Measurements from ENCODE around the gene COL6A1. TPM values are rescaled to one million over a fixed set of nuclear protein-coding genes. Genes with fewer than 3 reads are reported as not detected.
"Not testable (repeated sequence)": the region's sequence is repeated elsewhere in the genome, so short reads cannot be mapped to it uniquely, and the experiment has no call there.

COL6A1 gene
- total RNA-seq, 2 experiments from 2014 or later: 4.3 to 5.2 TPM

GRCh38 chr21:45970674-45971615, 10.6 kb upstream of the COL6A1 start:
- Mint-ChIP-seq H3K9me3 (no peaks in the 10 kb centered on the region), H3K4me1 (peaks cover 18% of the 10 kb centered on the region), H3K4me3 (no peak overlapping the region), H3K27me3 (peaks cover 8% of the 10 kb centered on the region), H3K27ac (no peak overlapping the region), H3K36me3 (no peaks in the 10 kb centered on the region)
- DNase-seq: peak; percentile 65

DNA sequence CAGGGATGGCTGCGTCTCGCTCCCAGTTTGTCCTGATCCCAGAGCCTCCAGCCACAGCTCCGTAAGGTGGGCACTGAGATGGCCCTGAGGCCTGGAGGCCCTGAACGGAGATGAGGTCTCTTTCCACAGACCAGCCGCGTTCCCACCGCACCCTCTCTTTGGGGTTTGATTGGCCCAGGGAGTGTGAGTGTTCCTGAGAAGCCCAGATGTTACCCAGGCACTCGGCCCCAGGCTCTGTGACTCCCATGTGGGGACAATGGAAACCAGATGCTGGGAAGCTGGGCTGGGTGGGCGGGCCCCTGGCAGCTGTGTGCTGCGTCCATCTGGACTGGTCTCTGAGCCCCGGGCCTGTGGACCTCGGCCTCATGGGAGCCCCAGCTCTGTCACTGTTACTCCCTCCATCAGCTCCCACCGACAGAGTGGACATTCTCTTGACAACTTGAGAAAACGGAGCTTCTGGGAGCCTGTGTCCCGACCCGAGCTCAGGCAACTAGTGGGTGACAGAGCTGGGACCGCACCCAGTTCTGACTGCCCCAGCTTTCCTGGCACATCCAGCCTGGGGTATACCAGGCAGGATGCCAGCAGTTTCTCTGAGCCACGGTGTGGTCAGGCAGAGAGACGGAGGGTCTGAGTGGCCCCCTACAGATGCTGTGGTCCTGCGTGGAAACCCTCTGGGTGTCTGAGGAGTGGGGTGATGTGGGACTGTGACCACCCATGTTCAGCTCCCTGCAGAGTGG, 9.8 kb upstream of the COL6A1 start:
- H3K4me3 Mint-ChIP-seq: no peak overlapping the region
- H3K4me1 Mint-ChIP-seq: peaks cover 19% of the 10 kb centered on the region
- H3K36me3 Mint-ChIP-seq: no peaks in the 10 kb centered on the region
- peaks cover 15% of the 10 kb centered on the region for H3K27me3 Mint-ChIP-seq
- DNase-seq: no peak
- H3K9me3 Mint-ChIP-seq: no peaks in the 10 kb centered on the region
- H3K27ac Mint-ChIP-seq: no peak overlapping the region

DNA sequence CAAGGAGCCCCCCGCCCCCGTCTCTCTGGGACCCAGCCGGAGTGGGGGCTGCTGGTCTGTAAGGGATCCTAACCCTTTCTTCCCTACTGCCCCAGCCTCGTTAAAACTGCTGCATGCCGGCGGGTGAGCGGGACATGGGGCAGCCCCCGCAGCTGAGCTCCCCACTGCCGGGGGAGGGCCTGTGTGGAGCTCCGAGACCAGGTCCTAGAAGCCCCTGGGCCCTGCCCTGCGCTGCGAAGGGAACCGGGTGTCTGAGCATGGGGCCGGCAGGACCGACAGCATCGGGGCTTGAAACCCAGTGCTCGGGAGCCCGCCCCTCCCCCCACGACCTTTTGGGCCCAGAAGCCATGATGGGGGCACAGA, 9.2 kb upstream of the COL6A1 start:
- DNase-seq: no peak
- Mint-ChIP-seq H3K27ac (no peak overlapping the region), H3K27me3 (peaks cover 15% of the 10 kb centered on the region), H3K4me1 (peaks cover 19% of the 10 kb centered on the region), H3K9me3 (no peaks in the 10 kb centered on the region), H3K36me3 (no peaks in the 10 kb centered on the region), H3K4me3 (no peak overlapping the region)

- Mint-ChIP-seq H3K9me3 (no peaks in the 10 kb centered on the region), H3K27me3 (peaks cover 15% of the 10 kb centered on the region), H3K4me3 (peak overlapping the region; percentile 76), H3K27ac (no peak overlapping the region), H3K4me1 (peaks cover 19% of the 10 kb centered on the region), H3K36me3 (no peaks in the 10 kb centered on the region)
- peak; percentile 35 for DNase-seq
These were observed 8.7 kb upstream of the COL6A1 start for GRCh38 chr21:45972716-45973474.

DNA sequence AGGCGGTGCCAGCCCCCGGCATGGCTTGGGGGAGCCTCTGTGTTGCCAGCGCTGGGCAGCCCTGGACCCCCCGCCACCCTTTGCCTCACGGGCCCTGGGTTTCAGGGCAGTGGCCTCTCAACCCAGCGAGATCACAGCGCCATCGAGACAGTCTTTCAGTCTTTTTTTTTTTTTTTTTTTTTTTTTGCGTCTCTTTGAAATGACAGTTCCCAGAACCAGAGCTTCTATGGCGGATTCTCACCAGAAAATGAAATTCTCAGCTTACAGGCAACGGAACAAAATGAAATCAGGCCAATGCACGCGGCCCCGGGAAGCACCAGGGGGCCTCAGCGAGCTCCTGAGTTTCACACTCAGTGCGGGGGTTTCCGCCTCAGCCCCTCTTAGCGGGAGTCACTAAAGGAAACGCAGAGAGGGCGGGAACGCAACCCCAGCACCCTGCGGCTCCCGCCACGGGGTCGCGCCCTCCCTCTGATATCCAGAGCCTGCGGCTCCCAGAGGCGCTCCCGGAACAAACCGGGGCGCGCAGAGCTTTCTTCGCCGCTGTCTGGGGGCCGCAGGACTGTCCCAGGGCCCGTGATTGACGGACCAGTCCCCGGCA, 8.0 kb upstream of the COL6A1 start:
- H3K36me3 Mint-ChIP-seq: no peaks in the 10 kb centered on the region
- DNase-seq: peak; percentile 90
- H3K4me1 Mint-ChIP-seq: peaks cover 23% of the 10 kb centered on the region
- no peaks in the 10 kb centered on the region for H3K9me3 Mint-ChIP-seq
- peak overlapping the region; percentile 76 for H3K4me3 Mint-ChIP-seq
- peak overlapping the region; percentile 78 for H3K27ac Mint-ChIP-seq
- peaks cover 20% of the 10 kb centered on the region for H3K27me3 Mint-ChIP-seq

- H3K27ac Mint-ChIP-seq: peak overlapping the region; percentile 78
- H3K9me3 Mint-ChIP-seq: no peaks in the 10 kb centered on the region
- peaks cover 25% of the 10 kb centered on the region for H3K4me1 Mint-ChIP-seq
- DNase-seq: peak; percentile 58
- peak overlapping the region; percentile 76 for H3K4me3 Mint-ChIP-seq
- no peaks in the 10 kb centered on the region for H3K36me3 Mint-ChIP-seq
- peaks cover 22% of the 10 kb centered on the region for H3K27me3 Mint-ChIP-seq
These were observed 7.2 kb upstream of the COL6A1 start for GRCh38 chr21:45974073-45975019.

DNA sequence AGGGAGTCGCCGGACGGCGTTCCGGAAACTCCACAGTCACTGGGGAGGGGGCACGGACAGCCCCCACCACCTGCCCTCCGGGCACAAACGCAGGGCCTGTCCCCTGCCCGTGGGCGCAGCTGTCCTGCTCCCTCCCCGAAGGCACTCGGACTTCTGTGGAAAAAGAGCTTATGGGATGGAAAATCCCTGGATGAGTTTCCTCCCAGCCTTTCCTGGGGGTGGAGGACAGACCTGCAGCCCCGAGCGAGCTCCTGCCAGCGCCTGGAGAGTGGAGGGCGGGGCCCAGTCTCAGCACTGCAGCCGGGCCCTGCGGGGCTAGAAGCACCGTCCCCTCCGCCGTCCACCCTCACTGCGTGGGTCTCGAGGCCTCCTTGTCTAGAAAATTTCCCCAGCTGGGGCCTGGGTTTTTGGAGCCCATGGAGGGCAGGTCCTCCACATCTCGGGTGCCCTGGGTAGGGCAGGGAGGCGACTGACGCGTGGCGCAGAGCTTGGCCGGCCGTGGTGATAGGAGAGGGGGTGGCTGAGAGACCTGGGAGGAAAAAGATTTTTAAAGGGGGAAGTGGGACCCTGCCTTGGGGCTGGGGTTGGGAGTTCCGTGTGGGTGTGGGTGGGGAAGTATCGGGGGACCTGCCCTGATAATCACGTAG, 6.4 kb upstream of the COL6A1 start:
- H3K4me3 Mint-ChIP-seq: no peak overlapping the region
- H3K27me3 Mint-ChIP-seq: peaks cover 22% of the 10 kb centered on the region
- peaks cover 29% of the 10 kb centered on the region for H3K4me1 Mint-ChIP-seq
- no peak for DNase-seq
- H3K36me3 Mint-ChIP-seq: no peaks in the 10 kb centered on the region
- H3K9me3 Mint-ChIP-seq: no peaks in the 10 kb centered on the region
- H3K27ac Mint-ChIP-seq: peak overlapping the region; percentile 29

- H3K36me3 Mint-ChIP-seq, H3K4me3 Mint-ChIP-seq, H3K9me3 Mint-ChIP-seq, DNase-seq: not testable (repeated sequence)
- H3K27me3 Mint-ChIP-seq: peaks cover 22% of the 10 kb centered on the region
- peaks cover 29% of the 10 kb centered on the region for H3K4me1 Mint-ChIP-seq
- H3K27ac Mint-ChIP-seq: peak overlapping the region; percentile 29
These were observed 5.7 kb upstream of the COL6A1 start for GRCh38 chr21:45975667-45976409.

DNA sequence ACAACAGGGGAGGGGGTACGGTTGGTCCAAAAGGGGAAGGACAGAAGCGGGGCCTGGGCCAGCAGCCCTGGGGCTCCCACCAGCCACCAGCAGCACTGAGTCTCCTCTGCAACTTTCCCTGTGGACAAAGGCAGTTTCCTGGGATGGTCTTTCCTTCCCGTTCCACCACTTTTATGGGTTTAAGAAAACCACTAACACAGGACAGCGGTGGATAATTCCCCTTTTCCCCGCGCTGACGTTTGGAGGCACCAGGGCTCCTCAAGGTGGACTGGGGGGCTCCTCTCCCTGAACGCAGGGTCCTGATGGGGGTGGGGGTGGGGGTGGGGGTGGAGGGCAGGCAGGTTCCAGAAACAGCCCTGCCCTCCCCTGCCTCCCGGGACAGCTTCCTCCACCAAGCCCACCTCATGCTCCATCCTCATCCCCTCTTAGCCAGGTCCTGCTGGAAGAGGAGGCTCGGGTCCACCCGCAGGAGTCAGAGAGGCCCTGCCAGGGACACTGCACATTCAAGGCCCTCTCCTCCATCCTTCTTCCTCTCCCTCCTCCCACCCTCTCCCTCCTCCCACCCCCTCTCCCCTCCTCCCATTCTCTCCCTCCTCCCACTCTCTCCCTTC, 4.8 kb upstream of the COL6A1 start:
- H3K4me1 Mint-ChIP-seq: peaks cover 29% of the 10 kb centered on the region
- DNase-seq: no peak
- peaks cover 22% of the 10 kb centered on the region for H3K27me3 Mint-ChIP-seq
- H3K9me3 Mint-ChIP-seq: no peaks in the 10 kb centered on the region
- H3K4me3 Mint-ChIP-seq: no peak overlapping the region
- H3K27ac Mint-ChIP-seq: no peak overlapping the region
- no peaks in the 10 kb centered on the region for H3K36me3 Mint-ChIP-seq

DNA sequence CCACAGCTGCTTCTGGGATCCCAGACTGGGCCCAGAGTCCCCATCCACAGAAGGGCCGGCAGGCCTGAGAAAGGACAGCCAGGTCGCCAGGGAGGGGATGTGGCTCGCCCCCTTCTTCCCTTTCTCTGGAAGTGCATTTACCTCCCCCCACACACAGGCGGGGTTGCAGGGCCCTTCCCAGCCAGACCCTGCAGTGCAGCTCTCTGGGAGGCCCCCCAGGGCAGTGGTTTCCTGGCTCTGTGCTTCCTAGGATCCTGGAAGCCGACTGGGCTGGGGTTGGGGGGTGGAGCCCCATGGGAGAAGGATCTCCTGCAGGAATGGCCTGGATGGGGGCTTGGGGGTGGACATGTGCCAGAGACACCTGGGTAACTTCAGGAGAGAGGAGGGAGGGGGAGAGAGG, 4.2 kb upstream of the COL6A1 start:
- Mint-ChIP-seq H3K27me3 (peaks cover 22% of the 10 kb centered on the region), H3K4me3 (no peak overlapping the region), H3K4me1 (peaks cover 29% of the 10 kb centered on the region), H3K36me3 (no peaks in the 10 kb centered on the region), H3K27ac (no peak overlapping the region), H3K9me3 (no peaks in the 10 kb centered on the region)
- DNase-seq: no peak

- Mint-ChIP-seq H3K27ac (no peak overlapping the region), H3K27me3 (peaks cover 22% of the 10 kb centered on the region), H3K4me3 (no peak overlapping the region), H3K36me3 (no peaks in the 10 kb centered on the region), H3K9me3 (no peaks in the 10 kb centered on the region), H3K4me1 (peaks cover 24% of the 10 kb centered on the region)
- DNase-seq: peak; percentile 28
These were observed 2.4 kb upstream of the COL6A1 start for GRCh38 chr21:45979141-45979631.

GRCh38 chr21:45979651-45980050, 1.9 kb upstream of the COL6A1 start:
- Mint-ChIP-seq H3K4me3 (no peak overlapping the region), H3K27me3 (peaks cover 22% of the 10 kb centered on the region), H3K9me3 (no peaks in the 10 kb centered on the region), H3K36me3 (no peaks in the 10 kb centered on the region), H3K27ac (no peak overlapping the region), H3K4me1 (peaks cover 23% of the 10 kb centered on the region)
- DNase-seq: no peak

Data from activated naive CD8-positive, alpha-beta T cell treated with anti-CD3 and anti-CD28 coated beads for 36 hours (primary cell).